H1 (cell line): ENCODE data around the gene CPNE5. TPM values are rescaled to one million over a fixed set of nuclear protein-coding genes. Genes with fewer than 3 reads are reported as not detected.

Source experiments
- polyA plus RNA-seq, 7 experiments: library from polyadenylated mRNA; depleted of rRNA in 3 of 7; stranded (reverse) in 5 of 7; unstranded in 2 of 7; fragments of >200 nt in 5 of 7; fragments of 200-250 nt in 2 of 7; gene quantifications; 1 replicate in 5 of 7; 2 replicates in 1 of 7; 4 replicates in 1 of 7; pipeline versions ENCODE4 v1.2.1 to v1.2.3, GENCODE V29; 2011 to 2013; ENCODE audit warnings: missing spikeins in 2 of 7, mixed read lengths in 2 of 7
- total RNA-seq: library from RNA; stranded (reverse); fragmentation: NEBNext Ultra II Directional; extraction: Animal tissue kit (Norgen Biotek cat#: 25700); gene quantifications from 2 replicates; pipeline ENCODE4 v1.2.1, GENCODE V29; 2021
- TF ChIP-seq, protein P1 (sequence below): IDR thresholded peaks from 2 replicates; pipeline ENCODE4 v1.6.1; 2012; ENCODE audit warnings: low read length, inconsistent platforms

Gene CPNE5
- total and polyA plus RNA-seq, 2 of the 8 experiments (the other 6 are each of a cell fraction or from before 2014, with no cell fraction given): 0.88 to 1.8 TPM

- TF ChIP-seq, protein P1, sequence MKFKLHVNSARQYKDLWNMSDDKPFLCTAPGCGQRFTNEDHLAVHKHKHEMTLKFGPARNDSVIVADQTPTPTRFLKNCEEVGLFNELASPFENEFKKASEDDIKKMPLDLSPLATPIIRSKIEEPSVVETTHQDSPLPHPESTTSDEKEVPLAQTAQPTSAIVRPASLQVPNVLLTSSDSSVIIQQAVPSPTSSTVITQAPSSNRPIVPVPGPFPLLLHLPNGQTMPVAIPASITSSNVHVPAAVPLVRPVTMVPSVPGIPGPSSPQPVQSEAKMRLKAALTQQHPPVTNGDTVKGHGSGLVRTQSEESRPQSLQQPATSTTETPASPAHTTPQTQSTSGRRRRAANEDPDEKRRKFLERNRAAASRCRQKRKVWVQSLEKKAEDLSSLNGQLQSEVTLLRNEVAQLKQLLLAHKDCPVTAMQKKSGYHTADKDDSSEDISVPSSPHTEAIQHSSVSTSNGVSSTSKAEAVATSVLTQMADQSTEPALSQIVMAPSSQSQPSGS: no peak
Measured at GRCh38 chr6:36754582-36755434, 84.4 kb downstream of the CPNE5 start (continued).
